NCI-H146 treated with DMSO at 0.1 percent for 48 hours (cell line): ENCODE measurements around the gene CLEC18A.
"Not testable (repeated sequence)": the region's sequence is repeated elsewhere in the genome, so short reads cannot be mapped to it uniquely, and the experiment has no call there.

Source experiments
- DNase-seq: peaks from one replicate; lab custom pipeline; 2025; ENCODE audit not compliant: unreplicated experiment; lab: John Stamatoyannopoulos, UW

The CLEC18A gene

GRCh38 chr16:69951017-69951671 lies at the start of gene CLEC18A:
Gene CLEC18A, plus strand, starts transcription at chr16:69951334. Its CDS starts 33 bp downstream, at chr16:69951367.
- DNase-seq: not testable (repeated sequence)

GRCh38 chr16:69903865-69904415 lies 47.2 kb upstream of the CLEC18A start:
- no peak for DNase-seq

GRCh38 chr16:69904495-69905170 lies 46.5 kb upstream of the CLEC18A start:
- DNase-seq: no peak

- no peak for DNase-seq
Observed at GRCh38 chr16:69905171-69905555, 46.0 kb upstream of the CLEC18A start.

- DNase-seq: no peak
Observed at GRCh38 chr16:69906838-69907401, 44.2 kb upstream of the CLEC18A start.

- DNase-seq: no peak
Observed at GRCh38 chr16:69909043-69909442, 42.1 kb upstream of the CLEC18A start.

- no peak for DNase-seq
Observed at GRCh38 chr16:69909760-69910159, 41.4 kb upstream of the CLEC18A start.

GRCh38 chr16:69910964-69911363 lies 40.2 kb upstream of the CLEC18A start:
- DNase-seq: no peak

- no peak for DNase-seq
Observed at GRCh38 chr16:69916462-69916861, 34.7 kb upstream of the CLEC18A start.

- DNase-seq: no peak
Observed at GRCh38 chr16:69917311-69917710, 33.8 kb upstream of the CLEC18A start.

- no peak for DNase-seq
Observed at GRCh38 chr16:69917739-69918138, 33.4 kb upstream of the CLEC18A start.

- no peak for DNase-seq
Observed at GRCh38 chr16:69918241-69918640, 32.9 kb upstream of the CLEC18A start.

- no peak for DNase-seq
Observed at GRCh38 chr16:69921127-69921526, 30.0 kb upstream of the CLEC18A start.

GRCh38 chr16:69922200-69922599 lies 28.9 kb upstream of the CLEC18A start:
- no peak for DNase-seq

- no peak for DNase-seq
Observed at GRCh38 chr16:69924041-69924775, 26.9 kb upstream of the CLEC18A start.

- no peak for DNase-seq
Observed at GRCh38 chr16:69924777-69925191, 26.4 kb upstream of the CLEC18A start.

GRCh38 chr16:69925311-69925710 lies 25.8 kb upstream of the CLEC18A start:
- no peak for DNase-seq

GRCh38 chr16:69926241-69926640 lies 24.9 kb upstream of the CLEC18A start:
- no peak for DNase-seq

- no peak for DNase-seq
Observed at GRCh38 chr16:69927056-69927757, 23.9 kb upstream of the CLEC18A start.

- DNase-seq: no peak
Observed at GRCh38 chr16:69928856-69929400, 22.2 kb upstream of the CLEC18A start.
